Measurements from ENCODE around the gene IPPK.

IPPK gene, protein sequence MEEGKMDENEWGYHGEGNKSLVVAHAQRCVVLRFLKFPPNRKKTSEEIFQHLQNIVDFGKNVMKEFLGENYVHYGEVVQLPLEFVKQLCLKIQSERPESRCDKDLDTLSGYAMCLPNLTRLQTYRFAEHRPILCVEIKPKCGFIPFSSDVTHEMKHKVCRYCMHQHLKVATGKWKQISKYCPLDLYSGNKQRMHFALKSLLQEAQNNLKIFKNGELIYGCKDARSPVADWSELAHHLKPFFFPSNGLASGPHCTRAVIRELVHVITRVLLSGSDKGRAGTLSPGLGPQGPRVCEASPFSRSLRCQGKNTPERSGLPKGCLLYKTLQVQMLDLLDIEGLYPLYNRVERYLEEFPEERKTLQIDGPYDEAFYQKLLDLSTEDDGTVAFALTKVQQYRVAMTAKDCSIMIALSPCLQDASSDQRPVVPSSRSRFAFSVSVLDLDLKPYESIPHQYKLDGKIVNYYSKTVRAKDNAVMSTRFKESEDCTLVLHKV

DNA sequence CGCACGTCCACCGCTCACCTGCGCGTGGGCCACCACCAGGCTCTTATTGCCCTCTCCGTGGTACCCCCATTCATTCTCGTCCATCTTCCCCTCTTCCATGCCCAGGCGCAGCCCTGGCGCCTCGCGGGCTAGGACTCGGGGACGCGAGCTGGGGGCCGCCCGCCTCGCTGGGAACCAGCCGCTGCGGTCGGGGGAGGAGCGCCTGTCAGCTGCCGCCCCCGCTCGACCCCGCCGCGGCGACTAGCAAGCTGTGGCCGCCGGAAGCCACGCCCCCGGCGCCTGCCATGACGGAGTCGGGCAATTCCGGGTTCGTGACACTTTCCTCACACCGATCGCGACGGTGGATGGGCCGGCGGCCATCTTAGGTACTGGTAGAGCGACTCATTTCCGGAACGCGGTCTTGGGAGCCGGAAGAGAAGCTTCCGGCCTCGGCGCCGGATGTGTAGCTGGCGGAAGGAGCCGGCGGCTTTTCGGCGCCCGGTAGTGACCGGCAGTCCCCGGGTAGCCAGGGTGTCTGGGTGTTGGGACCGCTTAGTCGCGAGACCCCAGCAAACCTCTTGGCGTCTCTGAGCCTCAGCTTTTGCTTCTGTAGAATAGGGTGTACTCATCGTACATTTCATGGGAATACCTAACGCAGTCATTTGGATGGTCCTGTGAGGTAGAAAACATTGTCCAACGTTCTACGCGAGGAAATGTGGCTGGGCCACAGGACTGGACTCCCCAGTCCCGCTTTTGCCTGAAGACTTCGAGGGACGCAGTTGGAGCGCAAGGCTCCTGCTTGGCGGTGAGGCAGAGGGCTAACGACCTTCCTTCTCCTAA lies at the start of gene IPPK:
Gene IPPK, minus strand, starts transcription at position 242 of the 819 bp plus-strand sequence. Its CDS starts 143 bp downstream, at position 99.
- in situ Hi-C loops (cut with HindIII; ENCODE audit: low pct_unique_long_range_greater_than_20kb, low sequenced_read_pairs) = no loop called here

DNA sequence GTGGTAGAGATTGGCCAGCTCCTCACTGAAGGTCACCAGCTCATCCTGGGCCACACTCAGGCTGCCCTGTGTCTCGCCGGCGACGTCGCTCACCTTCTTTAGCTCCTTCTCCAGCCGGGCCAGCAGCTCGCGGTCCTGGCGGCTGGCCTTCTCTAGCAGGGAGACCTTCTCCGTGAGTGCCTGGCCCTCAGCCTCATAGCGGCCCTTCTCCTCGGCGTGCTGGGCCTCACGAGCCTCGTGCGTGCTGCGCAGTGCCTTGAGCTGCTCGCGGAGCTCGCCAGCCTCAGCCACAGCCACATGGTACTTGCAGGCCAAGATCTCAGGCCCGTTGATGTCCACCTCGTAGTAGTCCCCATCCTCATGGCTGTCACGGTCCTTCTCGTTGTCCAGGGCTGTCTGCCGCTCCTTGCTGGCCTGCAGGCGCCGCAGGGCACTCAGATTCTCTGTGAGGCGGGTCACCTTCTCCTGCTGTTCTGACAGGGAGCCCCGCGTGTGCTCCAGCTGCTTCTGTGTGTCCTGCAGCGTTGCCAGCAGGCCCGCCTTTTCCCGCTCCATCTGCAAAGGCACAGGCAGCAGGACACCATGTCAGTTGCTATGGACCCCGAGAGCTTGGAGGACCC lies 49.2 kb upstream of the IPPK start:
- no peak for TF ChIP-seq JUND (IDR thresholded peaks at IDR 0.05; ENCODE audit: low read depth)
- no peak for DNase-seq (ENCODE audit: low read depth in 1 of 2, low spot score in 1 of 2)
- in situ Hi-C loops (cut with HindIII; ENCODE audit: low pct_unique_long_range_greater_than_20kb, low sequenced_read_pairs) = no loop called here

More for the DNA sequence above, at the start of gene IPPK:
- no peak for TF ChIP-seq JUND (IDR thresholded peaks at IDR 0.05; ENCODE audit: low read depth)
- DNase-seq (ENCODE audit: low read depth in 1 of 2, low spot score in 1 of 2) = peak; percentile 89 to 98

DNA sequence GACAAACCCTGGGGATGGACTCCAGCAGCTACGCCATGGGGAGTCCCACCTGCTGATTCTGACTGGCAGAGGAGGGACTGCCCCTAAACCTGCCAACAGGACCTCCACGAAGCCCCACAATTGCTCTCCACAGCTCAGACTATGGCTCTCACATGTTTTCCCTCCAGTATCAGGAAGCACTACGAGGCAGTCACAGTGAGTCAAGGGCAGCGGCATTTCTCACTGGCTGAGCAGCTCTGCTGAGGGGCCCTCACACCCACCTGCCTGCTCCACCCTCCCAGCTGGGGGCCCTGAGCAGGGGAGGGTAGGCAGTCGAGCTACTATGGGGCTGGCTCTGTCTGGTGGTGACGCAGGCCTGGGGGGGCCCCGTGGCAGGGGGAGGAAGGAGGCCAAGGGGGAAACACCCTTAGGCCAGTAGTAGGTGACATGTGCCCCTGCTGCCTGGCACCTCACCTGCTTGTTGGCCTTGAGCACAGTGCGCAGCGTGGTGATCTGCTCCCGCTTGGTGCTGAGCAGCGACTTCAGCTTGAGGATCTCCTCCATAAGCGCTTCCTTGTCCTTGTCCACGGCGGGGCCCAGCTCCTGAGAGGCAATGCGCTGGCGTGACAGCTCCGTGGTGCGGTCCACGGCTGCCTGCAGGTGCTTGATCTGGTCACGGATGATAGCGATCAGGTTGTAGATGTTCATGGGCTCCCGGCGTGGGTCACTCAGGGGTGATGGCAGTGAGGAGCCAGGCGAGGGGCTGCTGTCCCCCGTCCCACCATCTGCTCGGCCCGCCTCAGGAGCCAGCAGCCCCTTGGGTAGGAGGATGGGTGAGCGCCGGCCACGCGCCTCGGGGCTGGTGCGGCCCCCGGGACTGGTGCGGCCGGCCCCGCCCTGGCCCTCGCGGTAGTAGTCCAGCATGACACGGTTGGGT lies 48.4 kb upstream of the IPPK start:
- in situ Hi-C loops (cut with HindIII; ENCODE audit: low pct_unique_long_range_greater_than_20kb, low sequenced_read_pairs) = no loop called here
- TF ChIP-seq JUND (IDR thresholded peaks at IDR 0.05; ENCODE audit: low read depth) = no peak
- DNase-seq (ENCODE audit: low read depth in 1 of 2, low spot score in 1 of 2) = no peak

DNA sequence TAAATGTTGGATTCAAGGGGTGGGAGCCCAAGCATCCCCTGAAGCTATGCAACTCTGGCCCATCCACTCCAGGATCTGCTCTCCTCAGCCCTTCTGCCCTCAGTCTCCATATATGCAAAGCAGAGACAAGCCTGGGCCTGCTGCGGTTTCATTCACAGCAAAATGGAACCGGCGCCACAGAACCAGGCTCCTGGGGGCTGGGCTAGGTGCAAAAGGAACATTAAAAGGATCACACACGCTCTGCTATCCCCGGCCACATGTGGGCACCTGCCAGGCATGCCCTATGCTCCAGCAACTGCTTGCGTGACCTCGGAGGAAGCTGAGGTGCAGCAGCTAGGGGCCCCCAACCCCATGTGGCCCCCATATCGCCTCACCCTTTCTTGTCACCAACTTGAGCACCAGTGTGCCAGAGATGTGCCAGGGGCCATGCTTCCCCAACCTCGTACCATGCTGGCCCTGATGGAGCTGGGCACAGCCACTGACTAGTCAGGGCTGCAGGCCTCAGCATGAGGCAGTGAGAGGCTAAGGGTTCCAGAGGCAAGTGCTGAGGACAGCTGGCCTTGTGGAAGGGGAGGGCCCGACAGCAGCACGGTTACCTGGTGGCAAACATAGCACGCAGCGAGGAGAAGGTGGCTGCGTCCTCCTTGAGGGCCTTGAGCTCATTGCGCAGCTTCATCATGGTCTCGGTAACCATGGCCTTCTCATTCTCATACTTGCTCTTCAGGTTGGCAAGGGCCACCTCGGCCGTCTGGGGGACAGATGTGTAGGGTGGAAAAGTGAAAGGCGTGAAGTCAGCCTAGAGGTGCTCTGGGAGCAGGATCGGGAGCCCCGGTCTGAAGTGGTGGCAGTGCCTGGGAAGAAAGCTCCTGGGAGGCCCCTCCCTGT lies 47.5 kb upstream of the IPPK start:
- DNase-seq (ENCODE audit: low read depth in 1 of 2, low spot score in 1 of 2) = no peak
- in situ Hi-C loops (cut with HindIII; ENCODE audit: low pct_unique_long_range_greater_than_20kb, low sequenced_read_pairs) = no loop called here
- no peak for TF ChIP-seq JUND (IDR thresholded peaks at IDR 0.05; ENCODE audit: low read depth)

DNA sequence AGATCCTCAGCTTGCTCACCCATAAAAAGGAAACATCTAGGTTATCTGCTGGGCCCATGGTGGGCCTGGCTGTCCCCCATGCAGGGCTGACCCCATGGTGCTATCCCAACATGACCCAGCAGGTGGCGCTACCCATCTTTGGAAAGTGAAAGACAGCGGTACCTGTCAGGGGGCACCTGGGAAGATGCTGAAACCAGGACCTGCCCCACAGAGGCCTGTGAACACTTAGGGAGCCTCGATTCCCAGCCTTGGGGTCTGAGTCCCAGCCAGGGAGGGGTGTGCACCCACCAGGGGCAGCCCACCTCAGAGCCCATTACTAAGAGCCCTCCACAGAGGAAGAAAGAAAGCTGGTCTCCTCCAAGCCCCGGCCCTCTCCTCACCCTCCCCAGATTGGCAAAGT lies 46.6 kb upstream of the IPPK start:
- in situ Hi-C loops (cut with HindIII; ENCODE audit: low pct_unique_long_range_greater_than_20kb, low sequenced_read_pairs) = no loop called here
- peak; percentile 61 to 69 for DNase-seq (ENCODE audit: low read depth in 1 of 2, low spot score in 1 of 2)
- TF ChIP-seq JUND (IDR thresholded peaks at IDR 0.05; ENCODE audit: low read depth) = no peak

DNA sequence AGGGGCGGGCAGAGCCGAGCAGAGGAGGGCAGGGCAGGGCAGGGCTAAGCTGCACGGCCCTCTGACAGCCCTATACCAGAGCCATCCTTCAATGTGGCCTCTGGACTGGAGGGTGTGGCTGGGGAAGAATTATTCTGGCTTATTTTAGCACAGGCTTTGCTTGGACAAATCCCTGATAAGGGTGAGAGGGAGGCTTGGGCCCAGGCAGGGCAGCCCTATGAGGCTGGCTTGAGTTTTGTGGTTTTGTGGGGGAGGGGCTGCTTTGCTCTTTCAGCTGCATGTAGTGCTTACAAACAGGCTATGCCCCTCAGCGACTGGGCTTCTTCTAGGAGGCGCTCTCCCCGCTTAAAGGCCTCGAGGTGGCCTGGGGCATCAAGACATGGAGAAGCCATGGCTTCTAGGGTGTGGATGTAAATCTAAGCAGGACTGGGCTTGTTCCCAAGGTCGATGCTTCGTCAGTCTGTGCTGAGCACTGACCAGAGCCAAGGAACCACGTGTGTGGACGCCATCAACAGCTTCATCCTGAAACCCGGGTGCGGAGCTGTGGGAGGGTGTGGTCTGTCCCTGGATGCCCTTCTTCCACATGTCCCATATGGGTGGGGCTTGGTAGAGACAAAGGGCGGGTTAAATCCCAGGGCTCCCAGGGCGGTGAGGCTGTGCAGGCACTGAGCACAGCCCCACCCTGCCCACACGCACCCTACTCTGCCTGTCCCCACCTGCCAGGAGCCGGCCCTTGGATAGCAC lies 45.7 kb upstream of the IPPK start:
- no peak for DNase-seq (ENCODE audit: low read depth in 1 of 2, low spot score in 1 of 2)
- TF ChIP-seq JUND (IDR thresholded peaks at IDR 0.05; ENCODE audit: low read depth) = no peak
- in situ Hi-C loops (cut with HindIII; ENCODE audit: low pct_unique_long_range_greater_than_20kb, low sequenced_read_pairs) = no loop called here

DNA sequence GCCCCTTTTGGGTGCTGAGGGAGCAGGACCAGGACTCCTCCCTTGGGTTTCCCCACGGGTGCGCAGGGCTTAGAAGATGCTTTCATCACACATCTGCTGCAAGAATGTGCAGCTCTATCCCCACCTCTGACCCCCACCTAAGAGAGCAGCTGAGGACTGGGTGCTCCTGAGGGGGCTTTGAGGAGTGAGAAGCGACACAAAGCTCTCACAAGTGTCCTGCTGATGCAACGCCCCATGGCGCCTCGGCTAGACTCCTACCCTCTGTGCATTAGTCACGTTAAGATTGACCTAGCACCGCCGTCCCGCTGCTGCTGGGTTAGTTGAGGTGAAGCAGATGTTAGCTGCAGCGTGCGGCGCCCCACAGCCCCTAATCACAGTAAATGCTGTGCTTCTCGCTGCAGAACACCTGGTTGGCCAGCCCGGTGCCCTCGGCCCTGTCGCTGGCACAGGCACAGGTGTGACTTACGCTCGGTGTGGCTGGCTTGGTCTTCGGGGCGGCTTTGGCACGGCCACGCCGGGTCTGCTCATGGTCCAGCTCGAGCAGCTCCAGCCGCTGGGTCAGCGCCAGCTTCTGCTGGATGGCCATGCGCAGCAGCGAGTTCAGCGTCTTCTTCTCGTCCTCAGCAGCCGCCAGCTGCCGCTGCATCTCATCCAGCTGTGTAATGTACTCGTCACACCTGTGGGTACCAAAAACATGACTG lies 45.0 kb upstream of the IPPK start:
- DNase-seq (ENCODE audit: low read depth in 1 of 2, low spot score in 1 of 2) = no peak
- no peak for TF ChIP-seq JUND (IDR thresholded peaks at IDR 0.05; ENCODE audit: low read depth)
- in situ Hi-C loops (cut with HindIII; ENCODE audit: low pct_unique_long_range_greater_than_20kb, low sequenced_read_pairs) = no loop called here

DNA sequence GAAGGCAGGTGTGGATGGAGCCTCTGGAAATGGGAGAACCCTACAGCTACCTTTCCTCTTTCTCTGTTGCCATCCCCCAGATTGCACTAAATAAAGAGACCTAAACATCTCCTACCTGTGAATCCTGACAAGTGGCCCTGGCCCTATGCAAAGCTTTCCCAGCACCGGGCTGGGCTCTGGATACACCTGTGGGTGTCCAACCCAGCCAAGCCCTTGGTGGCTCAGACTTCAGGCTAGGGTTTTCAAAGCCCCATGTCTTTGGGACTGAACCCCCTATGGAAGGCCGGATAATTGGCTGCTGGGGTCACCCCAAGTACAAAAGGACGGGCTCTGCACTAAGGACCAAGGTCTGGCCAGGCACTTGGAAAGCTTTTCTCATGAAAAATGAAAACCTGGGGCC lies 44.1 kb upstream of the IPPK start:
- in situ Hi-C loops (cut with HindIII; ENCODE audit: low pct_unique_long_range_greater_than_20kb, low sequenced_read_pairs) = no loop called here
- DNase-seq (ENCODE audit: low read depth in 1 of 2, low spot score in 1 of 2) = no peak
- no peak for TF ChIP-seq JUND (IDR thresholded peaks at IDR 0.05; ENCODE audit: low read depth)

DNA sequence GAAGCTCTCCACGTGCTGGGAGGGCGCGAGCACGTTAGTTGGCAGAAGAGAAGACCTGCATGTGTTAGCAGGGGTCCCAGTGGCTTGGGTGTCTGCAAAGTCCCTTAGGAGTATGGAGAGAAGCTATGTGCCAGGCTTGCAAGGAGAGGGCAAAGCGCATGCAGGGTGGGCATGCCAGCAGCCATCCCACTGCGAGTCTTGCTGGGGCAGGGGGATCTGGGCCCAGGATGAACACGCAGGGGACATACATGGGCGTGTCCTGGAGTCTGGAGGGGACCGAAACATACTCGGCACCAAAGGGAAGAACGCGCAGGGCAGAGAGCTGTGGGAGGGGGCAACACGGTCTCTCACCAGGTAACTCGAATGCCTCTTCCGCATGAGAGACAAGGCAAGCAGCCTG lies 43.6 kb upstream of the IPPK start:
- no peak for TF ChIP-seq JUND (IDR thresholded peaks at IDR 0.05; ENCODE audit: low read depth)
- in situ Hi-C loops (cut with HindIII; ENCODE audit: low pct_unique_long_range_greater_than_20kb, low sequenced_read_pairs) = no loop called here
- no peak for DNase-seq (ENCODE audit: low read depth in 1 of 2, low spot score in 1 of 2)

DNA sequence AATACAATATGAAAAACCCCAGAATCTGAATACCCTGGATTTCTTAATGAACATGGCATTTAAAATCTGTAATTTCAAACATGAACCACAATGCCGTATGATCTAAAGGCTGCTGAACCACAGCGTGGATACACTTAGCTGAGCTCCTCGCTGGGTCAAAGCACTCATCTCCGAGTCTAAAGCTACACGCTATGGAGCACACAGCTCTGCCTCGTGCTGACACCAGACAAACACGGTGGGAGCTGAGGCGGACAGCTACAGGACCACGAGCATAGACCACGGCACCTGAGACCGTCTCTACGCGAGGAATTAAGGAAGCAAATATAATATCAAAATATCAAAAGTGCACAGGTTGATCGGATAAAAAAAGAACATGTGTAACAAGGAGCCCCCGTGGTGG lies 42.8 kb upstream of the IPPK start:
- no peak for TF ChIP-seq JUND (IDR thresholded peaks at IDR 0.05; ENCODE audit: low read depth)
- in situ Hi-C loops (cut with HindIII; ENCODE audit: low pct_unique_long_range_greater_than_20kb, low sequenced_read_pairs) = no loop called here

More for the DNA sequence above, 42.8 kb upstream of the IPPK start:
- no peak for DNase-seq (ENCODE audit: low read depth in 1 of 2, low spot score in 1 of 2)
